OCI-M2 (cell line): Measurements from ENCODE around the gene NKG7.
"Not testable (repeated sequence)": the region's sequence is repeated elsewhere in the genome, so short reads cannot be mapped to it uniquely, and the experiment has no call there.

ENCODE experiments used
- DNase-seq: peaks from one replicate; lab custom pipeline; 2025; ENCODE audit not compliant: unreplicated experiment; lab: John Stamatoyannopoulos, UW

Gene NKG7, protein sequence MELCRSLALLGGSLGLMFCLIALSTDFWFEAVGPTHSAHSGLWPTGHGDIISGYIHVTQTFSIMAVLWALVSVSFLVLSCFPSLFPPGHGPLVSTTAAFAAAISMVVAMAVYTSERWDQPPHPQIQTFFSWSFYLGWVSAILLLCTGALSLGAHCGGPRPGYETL

DNA sequence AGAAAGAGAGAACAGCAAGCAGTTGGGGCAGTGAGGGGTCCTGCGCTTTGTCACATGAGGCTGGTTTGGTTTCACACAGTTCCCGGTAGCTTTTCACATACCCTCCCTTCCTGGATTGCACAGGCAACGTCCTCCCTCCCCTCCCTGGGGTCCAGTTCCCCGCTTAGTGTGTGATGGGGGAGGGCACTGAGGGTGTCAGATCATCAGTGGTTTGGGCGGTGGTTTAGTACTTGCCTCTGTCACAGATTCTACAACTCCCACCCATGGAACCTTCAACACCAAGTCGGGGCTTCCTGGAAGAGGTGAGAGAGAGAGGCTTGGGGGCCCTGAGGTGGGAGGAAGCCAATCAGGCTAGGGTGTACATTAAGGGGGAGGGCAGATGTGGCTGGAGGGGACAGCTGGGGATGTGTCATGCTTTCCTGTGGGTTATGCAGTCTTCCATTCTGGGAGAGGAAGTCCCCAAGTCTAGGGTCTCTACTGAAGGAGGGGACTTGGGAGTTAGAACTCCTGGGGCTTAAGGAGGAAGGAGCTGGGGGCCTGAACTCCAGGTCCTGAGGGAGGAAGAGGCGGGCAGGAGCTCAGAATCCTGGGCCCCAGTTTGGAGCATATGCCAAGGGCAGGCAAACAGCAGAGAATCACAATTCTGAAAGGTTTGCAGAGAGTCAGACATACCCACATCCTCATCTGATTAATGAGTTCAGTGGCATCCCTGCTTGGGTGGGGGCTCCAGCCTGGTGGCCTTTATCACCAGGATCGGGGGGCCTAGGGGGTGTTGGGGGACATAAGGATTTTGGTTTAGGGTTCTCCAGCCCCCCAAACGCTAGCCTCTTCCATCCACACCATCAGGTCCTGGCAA lies at the start of gene NKG7:
NKG7 (minus strand) TSS at position 6 of the 856 bp plus-strand sequence. CDS start 119 bp downstream, outside the sequence.
- no peak for DNase-seq

DNA sequence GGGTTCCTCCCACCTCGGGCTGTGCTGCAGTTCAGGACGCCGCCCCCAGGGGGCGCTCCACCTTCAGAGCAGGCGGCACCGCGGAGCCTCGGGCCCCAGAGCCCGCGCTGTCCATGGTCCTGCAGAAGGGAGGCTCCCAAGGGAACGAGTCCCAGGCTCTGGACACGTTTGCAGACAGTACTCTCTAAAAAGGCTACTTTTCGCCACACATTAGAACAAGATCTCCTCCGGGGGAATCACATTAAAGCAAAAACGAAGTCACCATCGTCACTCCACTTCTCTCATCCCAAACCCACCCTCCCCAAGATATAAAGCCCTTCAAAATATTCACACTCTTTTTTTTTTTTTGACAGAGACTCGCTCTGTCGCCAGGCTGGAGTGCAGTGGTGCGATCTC lies 49.6 kb upstream of the NKG7 start:
- peak; percentile 75 for DNase-seq

DNA sequence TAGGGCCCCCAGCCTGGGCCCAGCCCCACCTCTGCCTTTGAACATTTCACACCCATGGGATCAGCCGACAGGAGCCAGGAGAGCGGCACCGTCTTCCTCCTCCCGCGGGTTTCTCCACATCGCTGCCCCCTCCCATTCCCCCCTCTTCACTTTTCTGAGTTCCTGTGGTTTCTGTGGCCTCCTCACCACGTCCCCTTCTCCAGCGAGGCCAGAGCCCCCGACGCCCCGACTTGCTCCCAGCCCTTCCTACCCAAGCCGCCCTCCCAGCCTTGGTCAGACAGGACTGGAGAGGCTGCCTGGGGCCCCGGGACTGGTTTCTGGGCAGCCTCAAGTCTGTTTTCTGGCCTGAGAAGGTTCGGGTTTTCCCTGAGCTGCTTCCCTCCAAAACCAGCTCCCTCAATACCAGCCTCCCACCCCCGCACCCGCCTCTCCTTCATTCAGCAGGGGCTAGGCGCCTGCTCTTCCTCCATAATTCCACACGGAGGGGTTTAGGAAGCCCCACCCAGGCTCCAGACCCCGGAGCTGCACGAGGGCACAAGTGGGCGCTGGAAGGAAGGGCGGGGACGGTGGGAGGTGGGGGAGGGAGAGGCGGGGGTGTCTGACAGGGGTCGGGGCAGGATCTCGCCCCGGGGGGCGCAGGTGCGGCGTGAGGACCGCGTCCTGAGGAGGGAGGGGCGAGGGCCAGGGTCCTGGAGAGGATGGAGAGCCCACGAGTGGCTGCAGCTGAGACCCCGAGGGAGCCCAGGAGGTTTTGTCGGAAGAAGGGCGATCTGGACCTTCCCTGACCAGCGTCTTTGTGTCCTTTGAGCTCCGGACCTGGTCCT lies 49.0 kb upstream of the NKG7 start:
- DNase-seq, result no peak

DNA sequence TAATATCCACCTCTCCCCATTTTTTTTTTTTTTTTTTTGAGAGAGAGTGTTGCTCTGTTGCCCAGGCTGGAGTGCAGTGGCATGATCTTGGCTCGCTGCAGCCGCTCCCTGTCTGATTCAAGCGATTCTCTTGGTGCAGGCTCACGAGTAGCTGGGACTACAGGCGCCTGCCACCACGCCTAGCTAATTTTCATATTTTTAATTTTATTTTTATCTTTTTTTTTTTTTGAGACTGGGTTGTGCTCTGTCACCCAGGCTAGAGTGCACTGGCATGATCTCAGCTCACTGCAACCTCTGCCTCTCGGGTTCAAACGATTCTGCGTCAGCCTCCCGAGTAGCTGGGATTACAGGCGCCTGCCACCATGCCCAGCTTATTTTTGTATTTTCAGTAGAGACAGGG lies 48.1 kb upstream of the NKG7 start:
- DNase-seq, result not testable (repeated sequence)

DNA sequence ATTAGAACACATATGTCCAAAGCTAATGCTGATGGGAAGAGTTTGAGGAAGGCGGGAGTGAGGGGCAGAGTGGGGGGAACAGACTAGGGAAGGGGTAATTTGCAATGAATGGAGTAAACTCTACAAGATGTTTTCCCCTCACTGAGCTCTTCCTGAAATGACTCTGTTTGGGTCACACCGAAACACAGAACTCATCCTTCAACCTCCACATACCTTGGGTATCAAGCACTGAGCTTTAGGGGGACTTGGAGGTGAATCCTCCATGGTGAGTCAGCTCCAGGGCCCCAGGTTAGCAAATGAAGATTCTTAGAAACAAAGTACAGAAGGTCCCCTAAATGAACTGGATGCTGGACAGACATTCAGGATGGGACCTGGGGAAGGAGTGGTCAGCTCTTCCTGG lies 46.3 kb upstream of the NKG7 start:
- DNase-seq, result no peak

DNA sequence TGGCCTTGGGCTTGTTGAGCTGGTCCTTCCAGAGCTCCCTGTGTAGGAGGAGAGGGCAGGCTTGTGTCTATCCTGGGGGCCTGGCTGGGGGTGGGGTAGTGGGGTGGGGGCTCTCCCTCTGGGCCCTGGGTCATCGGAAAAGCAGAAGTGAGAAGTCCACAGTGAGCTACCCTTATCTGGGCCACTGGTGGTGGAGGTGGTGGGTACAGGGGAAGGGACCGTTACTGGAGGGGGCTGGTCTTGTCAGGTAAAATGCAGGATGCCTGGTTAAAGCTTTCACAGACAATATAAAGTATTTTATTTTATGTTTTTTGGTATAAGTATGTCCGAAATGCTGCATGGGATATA lies 45.3 kb upstream of the NKG7 start:
- no peak for DNase-seq

DNA sequence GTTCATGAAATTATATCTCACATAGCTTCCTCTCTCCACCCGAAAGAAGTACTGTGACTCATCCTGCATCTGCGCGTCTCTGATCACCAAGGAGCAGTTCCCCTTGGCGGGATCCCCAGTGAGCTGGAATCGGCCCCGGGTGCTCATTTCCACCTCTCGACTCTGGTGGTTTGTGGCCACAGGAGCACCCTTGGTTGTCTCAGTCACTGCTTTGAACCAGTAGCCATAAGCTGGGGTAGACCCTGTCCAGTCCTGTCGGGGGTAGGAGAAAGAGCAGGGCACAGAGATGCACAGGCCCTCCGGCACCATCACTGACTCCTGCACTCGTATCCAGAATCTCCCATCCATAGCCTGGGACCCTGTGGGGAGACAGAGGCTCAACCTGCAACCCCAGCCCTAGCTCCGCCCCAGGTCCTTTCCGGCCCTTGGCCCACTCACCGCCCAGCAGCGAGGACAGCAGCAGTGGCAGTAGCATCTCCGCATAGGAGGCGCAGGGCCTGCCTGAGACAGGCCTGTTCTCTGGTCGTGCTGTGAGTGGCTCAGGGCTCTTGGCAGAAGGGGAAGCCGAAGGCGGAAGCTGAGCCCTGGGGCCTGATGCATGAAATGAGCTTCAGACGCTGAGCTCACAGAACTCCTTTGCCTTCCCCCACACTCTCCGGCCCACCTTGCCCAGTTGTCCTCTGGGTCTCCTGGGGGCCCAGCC lies 44.8 kb upstream of the NKG7 start, which contains the start of gene SIGLEC10:
SIGLEC10 (minus strand) TSS at position 536 of the 703 bp plus-strand sequence; CDS start at position 475, 61 bp downstream.
- peak; percentile 60 for DNase-seq

DNA sequence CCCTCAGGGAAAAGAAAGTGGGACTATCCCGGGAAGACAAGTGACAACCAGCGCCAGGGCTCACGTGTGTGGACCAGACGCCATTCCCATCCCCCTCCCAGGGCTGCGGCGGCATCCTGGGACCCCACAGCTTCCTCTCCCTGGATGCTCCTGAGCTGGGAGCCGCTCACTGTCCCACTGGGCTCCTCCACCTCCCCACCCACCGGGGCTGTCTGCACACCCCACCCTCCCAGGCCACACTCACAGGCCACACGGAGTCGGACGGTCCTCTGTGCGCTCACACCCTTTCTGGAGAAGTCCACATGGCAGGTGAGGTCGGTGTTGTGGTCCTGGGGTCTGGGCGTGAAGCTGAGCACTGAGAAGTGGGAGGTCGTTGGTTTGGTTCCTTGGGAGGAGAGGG lies 44.0 kb upstream of the NKG7 start:
- not testable (repeated sequence) for DNase-seq

DNA sequence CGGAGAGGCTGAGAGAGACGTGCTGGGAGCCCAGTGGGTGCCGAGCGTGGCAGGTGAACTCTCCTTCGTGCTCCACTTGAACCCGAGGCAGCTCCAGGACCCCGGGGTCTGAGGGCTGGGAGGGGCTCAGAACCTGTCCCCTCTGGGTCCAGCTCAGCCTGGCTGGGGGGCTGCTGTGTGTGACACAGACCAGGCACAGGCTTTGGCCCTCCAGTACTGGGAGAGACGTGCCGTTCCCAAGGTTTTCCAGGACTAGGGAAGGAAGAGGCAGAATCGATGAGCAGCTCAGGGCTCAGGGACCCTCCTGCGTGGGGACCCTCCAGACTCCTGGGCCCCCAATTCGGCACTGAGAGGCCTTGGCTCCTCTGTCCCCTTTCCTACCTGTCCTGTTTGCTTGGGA lies 42.7 kb upstream of the NKG7 start:
- DNase-seq, result no peak

DNA sequence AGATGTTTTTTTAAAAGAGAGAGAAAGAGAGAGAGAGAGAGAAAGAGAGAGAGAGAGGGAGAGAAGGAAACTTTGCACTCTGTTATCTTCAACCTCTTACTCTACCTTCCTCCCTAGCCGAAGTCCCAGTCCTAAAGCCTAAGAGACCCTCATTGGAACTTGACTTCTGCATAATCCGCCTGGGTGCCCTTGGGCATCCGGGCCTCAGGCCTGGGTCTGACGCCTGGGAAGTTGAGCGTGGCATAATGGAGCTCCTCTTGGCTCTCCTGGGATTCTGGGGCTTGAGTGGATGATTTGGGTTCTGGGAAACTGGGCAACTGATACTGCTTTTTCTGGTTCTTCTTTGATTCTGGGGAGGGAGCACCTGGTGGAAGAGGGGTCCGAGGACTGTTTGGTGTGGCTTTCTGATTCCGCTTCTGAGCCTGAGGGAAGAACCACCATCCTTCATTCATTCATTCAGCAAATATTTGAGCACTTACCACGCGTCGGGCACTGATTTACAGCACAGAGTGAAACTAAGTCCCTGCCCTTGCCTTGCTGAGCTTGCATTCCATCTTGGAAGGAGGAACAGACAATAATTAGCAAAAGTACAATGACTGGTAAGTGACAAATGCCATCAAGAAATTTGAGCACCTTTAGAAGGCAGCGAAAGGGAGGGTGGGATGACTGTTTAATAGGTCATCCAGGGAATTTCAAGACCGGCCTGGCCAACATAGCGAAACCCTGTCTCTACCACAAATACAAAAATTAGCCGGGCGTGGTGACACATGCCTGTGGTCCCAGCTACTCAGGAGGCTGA lies 38.7 kb upstream of the NKG7 start:
- DNase-seq, result no peak

DNA sequence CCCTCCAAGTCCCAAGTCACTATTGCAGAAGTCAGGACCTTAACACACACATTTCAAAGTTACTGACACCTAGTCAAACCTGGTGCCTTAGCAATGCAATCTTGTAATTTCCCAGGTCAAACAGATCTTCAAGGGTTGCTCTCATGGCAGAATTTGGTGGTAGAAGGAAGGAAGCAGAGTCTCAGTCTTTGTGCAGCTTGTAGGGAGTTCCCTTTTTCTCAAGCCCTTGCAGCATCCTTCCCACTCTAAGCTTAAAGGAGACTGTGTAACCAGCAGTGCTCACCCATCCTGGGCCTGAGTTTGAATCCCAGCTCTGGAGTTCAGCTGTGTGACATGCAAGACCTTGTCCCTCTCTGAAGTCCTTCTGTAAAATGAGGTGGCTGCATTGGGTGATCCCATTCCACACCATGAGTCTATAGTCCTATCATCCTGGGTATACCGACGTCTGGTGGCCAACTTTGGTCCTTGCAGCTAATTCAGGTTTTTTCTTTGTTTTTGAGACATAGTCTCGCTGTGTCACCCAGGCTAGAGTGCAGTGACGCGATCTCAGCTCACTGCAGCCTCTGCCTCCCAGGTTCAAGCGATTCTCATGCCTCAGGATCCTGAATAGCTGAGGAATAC lies 35.2 kb upstream of the NKG7 start:
- no peak for DNase-seq

DNA sequence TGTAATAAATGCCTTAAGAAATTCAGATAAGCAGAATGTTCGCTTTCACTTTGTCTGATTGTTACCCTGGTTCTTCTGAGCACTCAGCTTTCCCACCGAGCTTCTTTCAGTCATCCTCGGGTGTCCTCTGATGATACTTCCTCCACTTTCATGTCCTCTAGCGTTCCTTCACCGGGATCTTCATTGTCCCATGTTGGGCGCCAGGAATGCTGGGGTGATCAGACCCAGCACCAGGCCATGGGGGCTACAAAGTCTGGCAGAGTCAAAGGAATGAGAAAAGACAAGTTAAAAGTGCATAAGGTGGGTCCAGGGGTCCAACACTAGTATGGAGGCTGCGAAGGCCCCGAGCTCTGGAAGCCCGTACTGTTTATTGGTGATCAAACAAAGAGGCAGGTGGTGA lies 29.7 kb upstream of the NKG7 start:
- DNase-seq, result no peak

DNA sequence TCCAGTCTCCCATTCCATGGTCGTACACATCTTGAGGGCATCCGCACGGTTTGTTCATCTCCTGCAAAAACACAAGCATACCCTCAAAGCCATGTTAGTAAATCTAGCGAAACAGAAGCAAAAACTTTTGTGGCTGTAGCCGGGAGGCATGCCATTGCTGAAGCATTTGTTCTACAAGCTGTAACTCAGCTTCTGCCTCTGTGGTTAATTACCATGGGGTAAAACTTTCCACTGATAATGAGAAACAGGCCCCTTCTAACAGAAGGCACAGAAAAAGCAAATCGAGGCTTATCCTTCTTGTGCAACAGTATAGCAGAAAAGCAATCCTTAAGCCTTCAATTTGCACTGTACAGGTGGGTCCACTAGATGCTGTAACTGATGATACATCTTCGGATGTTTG lies 27.5 kb upstream of the NKG7 start:
- DNase-seq, result not testable (repeated sequence)

DNA sequence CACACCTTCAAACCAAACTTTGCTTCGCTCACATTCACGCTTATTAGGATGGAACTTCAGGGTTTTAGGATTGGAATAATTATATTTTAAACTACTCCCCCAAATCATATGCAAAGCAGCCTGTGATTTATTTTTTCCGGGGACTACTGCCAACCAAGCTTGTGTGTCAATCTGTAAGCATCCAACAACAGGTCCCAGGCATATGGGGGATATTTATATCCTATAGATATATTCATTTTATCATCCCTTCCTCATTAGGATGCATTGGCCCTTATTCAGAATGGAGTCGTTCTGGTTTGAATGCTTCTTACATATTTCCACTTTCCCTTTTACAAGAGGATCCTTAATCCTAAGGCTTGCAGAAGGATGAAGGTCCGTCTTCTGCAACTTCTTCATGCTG lies 26.8 kb upstream of the NKG7 start:
- no peak for DNase-seq

DNA sequence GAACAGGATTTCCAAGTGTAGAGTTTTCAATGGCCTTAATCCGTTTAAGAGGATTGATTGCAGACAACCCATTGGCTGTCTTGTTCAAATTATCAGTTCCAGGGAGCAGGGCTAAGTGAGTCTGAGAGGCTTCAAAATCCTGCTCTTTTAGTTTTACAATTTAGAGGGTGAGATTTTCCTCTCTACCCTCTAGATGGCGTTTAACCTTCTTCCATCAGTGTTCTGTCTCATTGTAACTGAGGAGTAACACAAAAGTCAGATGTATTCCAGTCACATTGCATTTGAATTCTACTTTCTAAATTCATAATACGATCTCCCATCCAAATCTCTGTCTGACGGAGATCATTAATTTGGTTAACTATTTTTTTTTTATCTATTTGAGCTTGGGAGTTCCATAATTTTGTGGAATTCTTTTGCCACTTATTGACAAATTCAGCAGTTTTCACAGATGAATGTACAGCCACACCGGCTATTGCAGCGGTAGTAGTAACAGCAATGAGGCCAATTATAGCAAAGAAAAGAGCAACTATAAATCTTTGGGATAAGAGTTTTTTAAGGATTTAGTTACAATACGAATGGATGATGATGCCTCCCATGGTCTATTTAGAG lies 25.7 kb upstream of the NKG7 start:
- no peak for DNase-seq

DNA sequence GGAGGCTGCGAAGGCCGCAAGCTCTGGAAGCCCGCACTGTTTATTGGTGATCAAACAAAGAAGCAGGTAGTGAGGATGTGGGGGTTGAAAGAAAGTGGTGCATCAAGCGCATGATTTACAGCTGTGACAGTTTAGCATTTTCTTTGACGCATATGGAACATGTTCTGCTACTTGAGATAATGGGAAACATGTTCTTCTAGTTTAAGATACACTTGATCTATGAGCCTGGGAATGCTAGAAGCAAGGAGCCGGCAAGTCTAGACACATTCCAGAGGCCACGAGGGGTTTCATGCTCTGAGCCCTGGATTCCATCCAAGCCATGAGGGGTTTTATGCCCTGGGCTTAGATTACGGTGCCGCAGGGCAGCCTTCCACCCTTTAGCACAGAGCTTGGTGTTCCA lies 25.0 kb upstream of the NKG7 start:
- DNase-seq, result not testable (repeated sequence)

DNA sequence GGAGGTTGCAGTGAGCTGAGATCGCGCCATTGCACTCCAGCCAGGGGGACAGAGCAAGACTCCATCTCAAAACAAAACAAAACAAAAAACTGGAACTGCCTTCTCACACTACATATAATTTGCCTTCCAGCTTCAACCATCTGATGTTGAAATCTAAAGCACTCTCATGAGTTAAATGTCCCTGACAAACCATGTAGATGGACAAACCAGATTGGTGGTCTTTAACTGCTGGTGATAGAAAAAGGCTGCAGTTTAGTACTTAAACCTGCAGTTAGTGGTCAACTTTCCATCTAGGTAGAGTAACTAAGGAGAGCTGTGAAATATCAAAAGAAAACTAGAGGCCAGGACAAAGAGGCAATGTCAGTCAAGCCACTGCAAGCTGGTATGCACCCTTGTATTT lies 23.7 kb upstream of the NKG7 start:
- DNase-seq, result no peak

DNA sequence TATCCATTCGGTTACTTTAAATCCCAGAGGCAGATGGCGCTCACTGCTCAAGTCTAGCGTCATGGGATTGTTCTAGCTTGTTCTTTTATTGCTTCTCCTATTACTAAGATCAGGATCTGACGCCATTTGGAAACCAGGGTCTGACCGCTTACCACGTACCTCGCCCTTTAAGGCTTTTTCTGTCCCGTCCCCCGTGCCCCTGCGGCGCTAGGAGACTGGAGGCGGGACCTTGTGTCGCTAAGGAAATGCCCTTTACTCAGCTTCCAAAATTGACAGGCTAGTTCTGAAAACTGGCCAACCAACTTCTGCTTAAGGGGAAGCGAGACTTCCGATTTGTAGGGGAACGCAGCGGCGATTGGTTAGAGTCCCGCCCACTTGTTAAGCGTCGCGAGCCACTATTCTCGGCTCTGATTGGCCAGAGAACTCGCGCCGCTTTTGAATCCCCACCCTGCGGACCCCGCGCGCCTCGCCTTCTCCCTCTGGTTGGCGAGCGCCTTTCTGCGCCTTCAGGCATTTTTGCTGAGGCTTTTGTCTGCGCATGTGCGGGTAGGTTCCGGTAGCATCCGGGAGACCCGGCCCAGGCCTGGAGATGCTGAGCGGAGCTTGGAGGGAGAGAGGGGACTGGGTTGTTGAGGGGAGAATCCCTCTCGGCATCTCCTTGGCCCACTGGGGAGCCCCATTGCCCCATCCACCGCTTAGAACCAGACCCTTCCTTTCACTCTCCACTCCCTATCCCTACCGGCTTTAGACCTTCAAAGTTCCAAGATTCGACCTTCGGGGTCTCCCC lies 21.8 kb upstream of the NKG7 start:
- peak; percentile 99 for DNase-seq

DNA sequence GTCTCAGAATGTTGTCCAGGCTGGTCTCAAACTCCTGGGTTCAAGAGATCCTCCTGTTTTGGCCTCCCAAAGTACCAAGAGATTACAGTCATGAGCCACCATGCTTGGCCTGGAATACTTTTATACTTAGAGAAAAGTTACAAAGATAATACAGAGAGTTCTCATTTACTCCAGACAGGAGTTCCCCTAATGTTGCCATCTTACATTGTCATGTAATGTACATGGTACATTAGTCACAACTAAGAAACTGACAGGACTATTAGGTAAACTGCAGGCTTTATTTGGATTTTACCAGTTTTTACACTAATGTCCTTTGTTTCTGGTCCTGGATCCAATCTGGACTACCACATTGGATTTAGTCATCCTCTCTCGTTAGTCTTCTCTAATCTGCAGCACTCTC lies 20.2 kb upstream of the NKG7 start:
- no peak for DNase-seq
